Ovary (tissue), 9 donors: ENCODE measurements around the gene CREG1. TPM values are rescaled to one million over a fixed set of nuclear protein-coding genes. Genes with fewer than 3 reads are reported as not detected.

Source experiments
- DNase-seq, 5 donors: peaks; one replicate each; pipeline ENCODE4 v3.0.0-alpha.2; 2019 to 2020
- H3K27ac ChIP-seq, 2 donors: fragments of 200-600 bp; one replicate each; pipeline versions ENCODE4 v1.5.1 to v1.8.0; 2019 to 2022
- H3K27me3 ChIP-seq: fragments of 200-600 bp; one replicate; pipeline ENCODE4 v1.8.0; 2022
- H3K36me3 ChIP-seq: fragments of 200-600 bp; sonication (generic); one replicate; pipeline ENCODE4 v1.5.1; 2019
- H3K4me1 ChIP-seq: one replicate; pipeline ENCODE4 v1.8.1; 2013; ENCODE audit warnings: mild to moderate bottlenecking, moderate library complexity; ENCODE audit not compliant: insufficient read depth
- H3K4me3 ChIP-seq: fragments of 200-600 bp; sonication (generic); one replicate; pipeline ENCODE4 v1.5.1; 2017
- H3K9me3 ChIP-seq, 2 donors: fragments of 200-600 bp in 1 of 2; sonication (generic) in 1 of 2; one replicate each; pipeline versions ENCODE4 v1.5.1 to v1.8.1; 2013 to 2019; ENCODE audit warnings: mild to moderate bottlenecking in 1 of 2, moderate library complexity in 1 of 2
- EP300 ChIP-seq: sonication (generic); formaldehyde crosslinking; IDR thresholded peaks from one replicate; pipeline ENCODE4 v1.6.1; 2017; ENCODE audit warnings: antibody characterized with exemption
- POLR2A ChIP-seq: fragments of 450-650 bp; IDR thresholded peaks from one replicate; pipeline ENCODE4 v1.6.1; 2017; ENCODE audit warnings: antibody characterized with exemption, mild to moderate bottlenecking, moderate library complexity
- WGBS, 3 donors: extraction: QIAGEN DNeasy Blood & Tissue Kit in 1 of 3; methylation state at CpG; one replicate each; pipeline versions ENCODE4 v1.1.5 to v1.1.7; 2013 to 2017; 5-methylcytosine and 5-hydroxymethylcytosine counted together
- intact Hi-C, 4 donors: fragments of 100-400 bp; cut with DNase I; formaldehyde crosslinking; loops; one replicate each; pipeline versions ENCODE4 v1.11.0 to v1.15.1; 2022 to 2023
- polyA plus RNA-seq, 2 donors: library from polyadenylated mRNA; stranded (reverse); fragments of 200-250 nt in 1 of 2; fragments of 350-450 nt in 1 of 2; fragmentation: Illumina TruSeq in 1 of 2; extraction: RNeasy Lipid Tissue Mini Kit (QIAGEN cat#74804) in 1 of 2; gene quantifications; one replicate each; pipeline ENCODE4 v1.2.3, GENCODE V29; 2013 to 2014
- total RNA-seq, 7 donors: library from RNA; depleted of rRNA in 2 of 7; stranded (reverse); fragments of >200 nt in 2 of 7; fragmentation: NEBNext Ultra II Directional in 3 of 7; extraction: Animal tissue kit (Norgen Biotek cat#: 25700) in 3 of 7; gene quantifications; one replicate each; pipeline versions ENCODE4 v1.1.0 to v1.2.4, GENCODE V29; 2016 to 2023
- TF ChIP-seq, protein P1 (sequence below), 3 donors: fragments of 450-650 bp in 2 of 3; fragments of 200-600 bp in 1 of 3; IDR thresholded peaks; one replicate each; pipeline versions ENCODE4 v1.5.1 to v1.8.0; 2016 to 2022; ENCODE audit warnings: antibody characterized with exemption in 3 of 3, mild to moderate bottlenecking in 1 of 3
- donor health status: DM: no; HTN: no; CAD: no; lungs with moderate emphysema.
- donor health status: DM: no; HTN: no; CAD: no.
- donor health status: Bipolar disorder and iron deficiency.
- donor health status: DM: yes; HTN: yes; CAD: no.
- donor health status: DM: no; HTN: no; CAD: no.
- donor health status: DM: yes; HTN: yes; CAD: no.

Gene CREG1
- total and polyA plus RNA-seq, 9 donors = 82.2 to 203 (median 96.8) TPM

DNA sequence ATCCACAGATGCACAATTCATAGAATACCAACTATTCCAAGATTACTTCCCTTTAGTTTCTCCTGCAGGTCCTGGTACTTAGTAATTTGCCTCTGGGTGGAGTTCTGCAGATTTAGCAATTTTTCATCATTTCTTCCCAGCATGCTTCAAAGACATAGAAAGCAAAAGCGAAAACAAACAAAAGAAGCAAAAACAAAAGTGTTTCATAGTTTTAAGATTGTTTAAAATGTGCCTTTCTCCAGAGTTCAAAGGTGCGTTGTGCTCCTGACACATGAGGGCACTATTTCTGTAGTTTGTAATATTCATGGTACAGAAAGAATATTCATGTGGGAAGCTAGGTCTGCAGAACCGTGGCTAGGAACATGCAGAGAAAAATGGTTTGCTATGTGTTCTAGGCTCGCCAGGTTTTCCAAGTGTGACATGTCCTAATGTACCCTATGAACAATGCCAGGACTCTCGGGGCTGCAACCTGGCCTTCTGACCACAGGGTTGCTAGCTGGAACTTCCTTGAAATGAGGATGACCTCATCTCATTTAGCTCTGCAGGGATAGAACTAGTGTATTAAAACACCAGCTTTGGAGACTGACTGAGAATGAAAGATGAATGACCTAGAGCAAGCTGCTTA, 46.5 kb upstream of the CREG1 start:
- DNase-seq = no peak
- no peak overlapping the region for H3K4me3 ChIP-seq
- no peaks in the 10 kb centered on the region for H3K36me3 ChIP-seq
- H3K27me3 ChIP-seq = no peaks in the 10 kb centered on the region
- H3K27ac ChIP-seq = no peak overlapping the region
- WGBS, 3 donors = 12 to 22% (median 18%) methylated on average over 5 of the region's 5 CpGs
- no peaks in the 10 kb centered on the region for H3K4me1 ChIP-seq
- H3K9me3 ChIP-seq = no peaks in the 10 kb centered on the region
- TF ChIP-seq, protein P1, sequence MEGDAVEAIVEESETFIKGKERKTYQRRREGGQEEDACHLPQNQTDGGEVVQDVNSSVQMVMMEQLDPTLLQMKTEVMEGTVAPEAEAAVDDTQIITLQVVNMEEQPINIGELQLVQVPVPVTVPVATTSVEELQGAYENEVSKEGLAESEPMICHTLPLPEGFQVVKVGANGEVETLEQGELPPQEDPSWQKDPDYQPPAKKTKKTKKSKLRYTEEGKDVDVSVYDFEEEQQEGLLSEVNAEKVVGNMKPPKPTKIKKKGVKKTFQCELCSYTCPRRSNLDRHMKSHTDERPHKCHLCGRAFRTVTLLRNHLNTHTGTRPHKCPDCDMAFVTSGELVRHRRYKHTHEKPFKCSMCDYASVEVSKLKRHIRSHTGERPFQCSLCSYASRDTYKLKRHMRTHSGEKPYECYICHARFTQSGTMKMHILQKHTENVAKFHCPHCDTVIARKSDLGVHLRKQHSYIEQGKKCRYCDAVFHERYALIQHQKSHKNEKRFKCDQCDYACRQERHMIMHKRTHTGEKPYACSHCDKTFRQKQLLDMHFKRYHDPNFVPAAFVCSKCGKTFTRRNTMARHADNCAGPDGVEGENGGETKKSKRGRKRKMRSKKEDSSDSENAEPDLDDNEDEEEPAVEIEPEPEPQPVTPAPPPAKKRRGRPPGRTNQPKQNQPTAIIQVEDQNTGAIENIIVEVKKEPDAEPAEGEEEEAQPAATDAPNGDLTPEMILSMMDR (IDR thresholded peaks at IDR 0.05) = no peak
- TF ChIP-seq EP300 = no peak
- TF ChIP-seq POLR2A = no peak
- intact Hi-C loops = loop anchor here in 1 of 4 donors (2.0 kb wide), 1 partner anchor 89 kb away; no protein-coding TSS in a partner anchor

DNA sequence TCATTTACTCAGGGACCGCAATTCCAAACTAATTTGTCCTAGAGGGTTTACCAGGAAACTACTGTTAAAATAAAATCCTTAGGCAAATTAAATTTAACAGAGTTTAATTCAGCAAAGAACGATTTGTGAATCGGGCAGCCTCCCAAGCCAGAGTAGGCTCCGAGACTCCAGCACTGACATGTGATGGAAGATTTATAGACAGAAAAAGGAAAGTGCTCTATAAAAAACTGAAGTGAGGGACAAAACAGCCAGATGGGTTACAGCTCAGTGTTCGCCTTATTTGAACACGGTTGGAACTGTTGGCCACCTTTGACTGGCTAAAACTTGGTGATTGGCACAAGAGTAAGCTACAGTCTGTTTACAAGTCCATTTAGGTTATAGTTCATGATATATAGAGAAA, 41.3 kb upstream of the CREG1 start:
- no peak for DNase-seq
- Histone ChIP-seq H3K4me3 (no peak overlapping the region), H3K27me3 (no peaks in the 10 kb centered on the region), H3K4me1 (no peaks in the 10 kb centered on the region), H3K36me3 (no peaks in the 10 kb centered on the region), H3K27ac (no peak overlapping the region), H3K9me3 (no peaks in the 10 kb centered on the region)
- intact Hi-C loops = no loop called here
- 39 to 58% (median 52%) methylated on average over 6 of the region's 6 CpGs for WGBS, 3 donors
- TF ChIP-seq POLR2A (no peak), EP300 (no peak)
- TF ChIP-seq, protein P1 (IDR thresholded peaks at IDR 0.05) = no peak

DNA sequence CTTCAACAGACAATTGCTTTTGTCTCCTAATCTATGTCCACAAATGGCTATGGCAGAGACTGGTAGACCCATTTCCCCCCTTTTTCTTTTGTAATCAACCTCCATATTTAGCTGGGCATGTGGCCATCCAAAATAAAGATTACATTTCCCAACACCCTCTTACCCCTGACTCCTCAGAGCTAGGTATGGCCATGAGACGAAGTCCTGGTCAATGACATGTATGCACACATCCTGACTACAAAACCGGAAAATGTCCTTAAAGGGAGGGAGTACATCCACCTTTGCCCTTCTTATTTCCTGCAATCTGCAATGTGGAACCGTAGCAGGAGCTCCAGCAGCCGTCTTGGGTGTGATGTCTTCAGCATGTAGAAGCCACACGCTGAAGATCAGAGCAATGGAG, 40.3 kb upstream of the CREG1 start:
- DNase-seq = no peak
- Histone ChIP-seq H3K27me3 (no peaks in the 10 kb centered on the region), H3K27ac (no peak overlapping the region), H3K4me1 (no peaks in the 10 kb centered on the region), H3K4me3 (no peak overlapping the region), H3K36me3 (no peaks in the 10 kb centered on the region), H3K9me3 (no peaks in the 10 kb centered on the region)
- TF ChIP-seq EP300 (no peak), POLR2A (no peak)
- TF ChIP-seq, protein P1 (IDR thresholded peaks at IDR 0.05) = no peak
- intact Hi-C loops = no loop called here
- WGBS, 3 donors = 64 to 75% (median 69%) methylated on average over 5 of the region's 5 CpGs

DNA sequence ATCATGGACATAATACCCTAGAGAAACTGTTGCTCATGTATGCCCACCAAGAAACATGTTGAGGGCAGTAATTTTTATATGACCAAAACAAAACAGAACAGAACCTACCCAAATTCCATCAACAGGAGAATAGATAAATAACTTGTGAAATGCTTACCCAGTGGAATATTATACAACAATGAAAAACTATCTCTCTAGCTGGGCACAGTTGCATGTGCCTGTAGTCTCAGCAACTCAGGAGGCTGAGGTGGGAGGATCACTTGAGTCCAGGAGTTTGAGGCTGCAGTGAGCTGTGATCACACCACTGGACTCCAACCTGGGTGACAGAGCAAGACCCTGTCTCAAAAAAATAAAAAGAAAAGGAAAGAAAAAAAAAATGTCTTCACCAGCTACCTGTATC, 38.9 kb upstream of the CREG1 start:
- DNase-seq = no peak
- Histone ChIP-seq H3K4me3 (no peak overlapping the region), H3K36me3 (no peaks in the 10 kb centered on the region), H3K27me3 (no peaks in the 10 kb centered on the region), H3K27ac (no peak overlapping the region), H3K4me1 (no peaks in the 10 kb centered on the region), H3K9me3 (no peaks in the 10 kb centered on the region)
- intact Hi-C loops = no loop called here
- TF ChIP-seq EP300 = no peak
- TF ChIP-seq, protein P1 (IDR thresholded peaks at IDR 0.05) = no peak
- no peak for TF ChIP-seq POLR2A
